ENCODE measurements around the gene EYA2.

The EYA2 gene

GRCh38 chr20:46995561-46996142 is 101.0 kb downstream of the EYA2 start:
- DNase-seq (ENCODE audit: low read depth) = peak; percentile 12
- TF ChIP-seq, protein P1, sequence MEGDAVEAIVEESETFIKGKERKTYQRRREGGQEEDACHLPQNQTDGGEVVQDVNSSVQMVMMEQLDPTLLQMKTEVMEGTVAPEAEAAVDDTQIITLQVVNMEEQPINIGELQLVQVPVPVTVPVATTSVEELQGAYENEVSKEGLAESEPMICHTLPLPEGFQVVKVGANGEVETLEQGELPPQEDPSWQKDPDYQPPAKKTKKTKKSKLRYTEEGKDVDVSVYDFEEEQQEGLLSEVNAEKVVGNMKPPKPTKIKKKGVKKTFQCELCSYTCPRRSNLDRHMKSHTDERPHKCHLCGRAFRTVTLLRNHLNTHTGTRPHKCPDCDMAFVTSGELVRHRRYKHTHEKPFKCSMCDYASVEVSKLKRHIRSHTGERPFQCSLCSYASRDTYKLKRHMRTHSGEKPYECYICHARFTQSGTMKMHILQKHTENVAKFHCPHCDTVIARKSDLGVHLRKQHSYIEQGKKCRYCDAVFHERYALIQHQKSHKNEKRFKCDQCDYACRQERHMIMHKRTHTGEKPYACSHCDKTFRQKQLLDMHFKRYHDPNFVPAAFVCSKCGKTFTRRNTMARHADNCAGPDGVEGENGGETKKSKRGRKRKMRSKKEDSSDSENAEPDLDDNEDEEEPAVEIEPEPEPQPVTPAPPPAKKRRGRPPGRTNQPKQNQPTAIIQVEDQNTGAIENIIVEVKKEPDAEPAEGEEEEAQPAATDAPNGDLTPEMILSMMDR (IDR thresholded peaks at IDR 0.05; ENCODE audit: insufficient read depth, low read depth, low read length, missing control alignments) = no peak
- no peak overlapping the region for H3K4me3 ChIP-seq (ENCODE audit: low read depth, low read length)

DNA sequence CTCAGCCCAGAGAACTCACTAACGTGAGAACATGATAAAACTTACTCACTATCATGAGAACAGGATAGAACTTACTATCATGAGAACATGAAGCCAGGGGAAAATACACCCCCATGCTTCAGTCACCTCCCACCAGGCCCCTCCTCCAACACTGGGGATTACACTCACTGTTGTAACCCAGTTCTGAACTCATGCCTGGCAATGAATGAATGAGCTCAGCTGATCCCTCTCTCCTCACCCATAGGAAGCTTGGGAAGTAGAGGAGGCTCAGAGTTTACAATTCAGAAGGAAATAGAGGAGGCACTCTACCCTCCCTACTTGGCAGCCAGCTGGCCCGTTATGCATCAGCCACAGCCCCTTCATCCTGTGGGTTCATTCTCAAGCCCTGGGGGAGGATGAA is 102.5 kb downstream of the EYA2 start:
- TF ChIP-seq, protein P1 (IDR thresholded peaks at IDR 0.05; ENCODE audit: insufficient read depth, low read depth, low read length, missing control alignments) = no peak
- DNase-seq (ENCODE audit: low read depth) = no peak
- no peak overlapping the region for H3K4me3 ChIP-seq (ENCODE audit: low read depth, low read length)

DNA sequence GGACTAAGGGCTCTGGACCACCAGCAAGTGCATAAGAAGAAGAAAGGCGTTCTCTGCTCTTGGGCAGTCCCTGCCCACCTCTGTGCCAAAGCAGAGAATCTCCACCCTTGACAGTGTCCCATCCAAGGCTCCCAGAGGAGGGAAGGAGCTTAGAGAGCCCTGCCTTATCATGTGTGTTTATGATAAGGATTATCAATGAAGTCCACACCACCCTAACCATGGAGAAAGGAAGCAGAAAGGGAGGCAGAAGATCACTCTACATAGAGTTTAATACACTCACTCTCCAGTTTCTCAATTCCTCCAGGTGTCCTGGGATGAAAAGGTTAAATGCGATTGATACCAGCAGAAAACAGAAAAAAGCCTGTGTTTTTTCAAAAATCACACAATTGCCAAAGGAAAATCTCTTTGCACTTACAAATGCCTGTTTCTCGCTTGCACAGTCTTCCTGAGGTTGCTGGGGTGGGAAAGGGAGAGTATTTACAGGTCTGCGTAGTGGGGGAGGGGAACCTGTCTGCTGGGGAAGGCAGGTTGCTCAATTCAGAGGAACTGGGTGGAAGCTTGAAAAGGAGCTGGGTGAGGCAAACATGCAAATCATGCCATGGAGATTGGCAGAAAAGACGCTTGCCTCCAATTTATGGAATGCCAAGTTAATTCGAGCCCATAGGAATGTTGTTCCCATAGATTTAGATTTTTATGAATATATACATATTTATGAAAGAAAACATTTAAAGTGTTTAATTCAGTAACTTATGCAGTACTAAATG is 104.0 kb downstream of the EYA2 start:
- H3K4me3 ChIP-seq (ENCODE audit: low read depth, low read length) = no peak overlapping the region
- TF ChIP-seq, protein P1 (IDR thresholded peaks at IDR 0.05; ENCODE audit: insufficient read depth, low read depth, low read length, missing control alignments) = no peak
- no peak for DNase-seq (ENCODE audit: low read depth)

GRCh38 chr20:46999801-47000465 is 105.3 kb downstream of the EYA2 start:
- DNase-seq (ENCODE audit: low read depth) = peak; percentile 29

GRCh38 chr20:47003223-47003622 is 108.6 kb downstream of the EYA2 start:
- TF ChIP-seq, protein P1 (IDR thresholded peaks at IDR 0.05; ENCODE audit: insufficient read depth, low read depth, low read length, missing control alignments) = no peak
- DNase-seq (ENCODE audit: low read depth) = peak; percentile 25
- H3K4me3 ChIP-seq (ENCODE audit: low read depth, low read length) = no peak overlapping the region

More at GRCh38 chr20:46999801-47000465, 105.3 kb downstream of the EYA2 start:
- TF ChIP-seq, protein P1 (IDR thresholded peaks at IDR 0.05; ENCODE audit: insufficient read depth, low read depth, low read length, missing control alignments) = no peak
- H3K4me3 ChIP-seq (ENCODE audit: low read depth, low read length) = no peak overlapping the region

DNA sequence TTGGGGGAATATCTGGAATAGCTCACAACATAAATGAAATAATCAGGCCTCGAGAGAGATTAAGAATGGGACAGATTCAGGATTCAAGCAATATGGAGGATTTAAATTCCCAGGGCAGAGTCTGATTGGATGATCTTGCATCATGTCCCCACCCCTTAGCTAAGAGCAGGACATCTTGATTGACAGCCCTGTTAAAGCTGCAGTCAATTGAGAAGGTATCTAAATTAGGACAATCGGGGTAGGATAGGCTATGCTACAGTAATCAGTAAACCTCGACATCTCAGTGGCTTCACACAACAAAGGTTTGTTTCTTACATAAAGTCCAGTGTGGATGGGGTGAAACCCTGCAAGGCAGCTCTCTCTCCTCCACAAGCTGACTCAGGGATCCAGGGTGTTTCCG is 109.5 kb downstream of the EYA2 start:
- TF ChIP-seq, protein P1 (IDR thresholded peaks at IDR 0.05; ENCODE audit: insufficient read depth, low read depth, low read length, missing control alignments) = no peak
- H3K4me3 ChIP-seq (ENCODE audit: low read depth, low read length) = no peak overlapping the region
- no peak for DNase-seq (ENCODE audit: low read depth)
